Endothelial cell of umbilical vein (primary cell): Measurements from ENCODE around the gene CCDC30. TPM values are rescaled to one million over a fixed set of nuclear protein-coding genes. Genes with fewer than 3 reads are reported as not detected.

Source experiments
- BruUV-seq: library from RNA; stranded (reverse); fragments of 400-500 nt; replicated peaks from 2 replicates; lab custom pipeline; 2021; lab: Mats Ljungman, UMichigan
- CTCF ChIA-PET: fragments of 300-600, 350-600 bp; sonication (Branson Sonifier 250); formaldehyde crosslinking; loops from one replicate; lab custom pipeline; 2021; ENCODE audit warnings: antibody characterized with exemption, inconsistent platforms; lab: Charles Lee
- POLR2A ChIA-PET: fragments of 300-600, 350-600 bp; sonication (Branson Sonifier 250); formaldehyde crosslinking; loops from one replicate; lab custom pipeline; 2021; ENCODE audit warnings: antibody characterized with exemption, inconsistent platforms; lab: Charles Lee
- DNase-seq: peaks from one replicate; pipeline ENCODE4 v3.0.0-alpha.2; 2011; ENCODE audit warnings: low read depth, low spot score
- FAIRE-seq: peaks from 2 replicates; lab custom pipeline; 2011; peaks lifted over from hg19 to GRCh38; lab: Jason Lieb, UNC
- H2AFZ ChIP-seq: 2 replicates; pipeline ENCODE4 v1.6.0; 2012; ENCODE audit warnings: low read depth, low read length, control low read depth, inconsistent platforms
- H3K27ac ChIP-seq: 2 replicates; pipeline ENCODE4 v1.5.1; 2011; ENCODE audit warnings: low read depth, mild to moderate bottlenecking, control low read depth, low read length, moderate library complexity; ENCODE audit not compliant: insufficient read depth
- H3K27me3 ChIP-seq, 2 experiments: 2 replicates each; pipeline versions ENCODE4 v1.6.0 to v1.6.1; 2011; ENCODE audit warnings: low read length in 2 of 2, mixed read lengths in 1 of 2; ENCODE audit not compliant: control insufficient read depth in 2 of 2, insufficient read depth in 2 of 2
- H3K36me3 ChIP-seq, 2 experiments: 2 replicates in 1 of 2; 3 replicates in 1 of 2; pipeline ENCODE4 v1.5.1; 2011; ENCODE audit warnings: low read length in 2 of 2, mild to moderate bottlenecking in 1 of 2, moderate library complexity in 1 of 2; ENCODE audit not compliant: control insufficient read depth in 2 of 2, insufficient read depth in 2 of 2; ENCODE audit errors: extremely low read depth in 1 of 2
- H3K4me1 ChIP-seq: 3 replicates; pipeline ENCODE4 v1.5.1; 2011; ENCODE audit warnings: mild to moderate bottlenecking, low read length; ENCODE audit not compliant: control insufficient read depth, insufficient read depth; ENCODE audit errors: extremely low read depth
- H3K4me2 ChIP-seq: 2 replicates; pipeline ENCODE4 v1.6.1; 2011; ENCODE audit warnings: low read length, control low read depth, mixed read lengths; ENCODE audit not compliant: insufficient read depth
- H3K4me3 ChIP-seq, 3 experiments: fragments of 200-600 bp in 1 of 3; sonication (generic), shearing (Covaris generic) in 1 of 3; replicated peaks in 1 of 3; 2 replicates each; pipeline ENCODE4 v1.5.1; 2011 to 2016; ENCODE audit warnings: control low read depth in 3 of 3, low read length in 3 of 3, mild to moderate bottlenecking in 2 of 3, inconsistent platforms in 1 of 3, low read depth in 1 of 3, moderate library complexity in 1 of 3; ENCODE audit not compliant: insufficient read depth in 1 of 3
- H3K79me2 ChIP-seq: 2 replicates; pipeline ENCODE4 v1.6.0; 2012; ENCODE audit warnings: low read length, inconsistent platforms; ENCODE audit not compliant: control insufficient read depth, insufficient read depth
- H3K9ac ChIP-seq: replicated peaks from 2 replicates; pipeline ENCODE3; 2011; ENCODE audit warnings: low read length, control low read depth; ENCODE audit not compliant: insufficient read depth; ENCODE audit errors: extremely low read depth
- H3K9me1 ChIP-seq: replicated peaks from 3 replicates; pipeline ENCODE4 v1.6.0; 2011; ENCODE audit warnings: mild to moderate bottlenecking, low read length; ENCODE audit not compliant: control insufficient read depth, insufficient read depth; ENCODE audit errors: extremely low read depth
- H3K9me3 ChIP-seq: replicated peaks from 2 replicates; pipeline ENCODE4 v1.5.1; 2012; ENCODE audit warnings: low read length, inconsistent platforms; ENCODE audit not compliant: control insufficient read depth, insufficient read depth
- H4K20me1 ChIP-seq: replicated peaks from 2 replicates; pipeline ENCODE3; 2011; ENCODE audit warnings: mild to moderate bottlenecking, low read length; ENCODE audit not compliant: control insufficient read depth, insufficient read depth; ENCODE audit errors: extremely low read depth
- EZH2 ChIP-seq: IDR thresholded peaks from 2 replicates; pipeline ENCODE4 v1.6.1; 2012; ENCODE audit warnings: borderline replicate concordance, low read depth, mild to moderate bottlenecking, moderate library complexity, low read length, inconsistent platforms; ENCODE audit not compliant: severe bottlenecking
- FOS ChIP-seq: IDR thresholded peaks from 2 replicates; pipeline ENCODE4 v1.6.1; 2011; ENCODE audit warnings: mild to moderate bottlenecking, low read length, moderate library complexity, borderline replicate concordance; ENCODE audit not compliant: insufficient read depth
- GATA2 ChIP-seq: IDR thresholded peaks from 2 replicates; pipeline ENCODE4 v1.7.0; 2011; ENCODE audit warnings: low read depth, mild to moderate bottlenecking, moderate library complexity, mixed read lengths, low read length; ENCODE audit not compliant: insufficient read length, insufficient read depth
- JUN ChIP-seq: IDR thresholded peaks from 2 replicates; pipeline ENCODE4 v1.6.1; 2011; ENCODE audit warnings: borderline replicate concordance, low read depth; ENCODE audit not compliant: insufficient read length, insufficient read depth
- MYC ChIP-seq: IDR thresholded peaks from one replicate; pipeline ENCODE4 v1.6.1; 2011; ENCODE audit warnings: mild to moderate bottlenecking, low read depth, low read length
- POLR2A ChIP-seq: IDR thresholded peaks from 2 replicates; pipeline ENCODE4 v1.6.1; 2012; ENCODE audit warnings: low read depth, mild to moderate bottlenecking, control low read depth, low read length
- POLR2AphosphoS5 ChIP-seq: IDR thresholded peaks from 2 replicates; pipeline ENCODE4 v1.6.1; 2012; ENCODE audit warnings: low read depth, mild to moderate bottlenecking, control low read depth, low read length, moderate library complexity; ENCODE audit not compliant: insufficient read depth
- dilution Hi-C: fragments of 300-500 bp; cut with MboI; formaldehyde crosslinking; loops from one replicate; pipeline ENCODE4 v1.15.0; 2019; ENCODE audit warnings: low sequenced_read_pairs; ENCODE audit not compliant: extremely low pct_ligation_motif_present
- intact Hi-C: fragments of 100-400 bp; cut with micrococcal nuclease; formaldehyde crosslinking; loops from one replicate; pipeline ENCODE4 v1.10.0; 2022
- polyA plus RNA-seq, 4 experiments: library from polyadenylated mRNA; depleted of rRNA in 3 of 4; stranded (reverse) in 3 of 4; unstranded in 1 of 4; fragments of >200 nt; gene quantifications; 2 replicates each; pipeline versions ENCODE4 v1.2.1 to v1.2.3, GENCODE V29; 2011 to 2012; ENCODE audit warnings: missing spikeins in 1 of 4
- total RNA-seq: library from RNA; stranded (reverse); gene quantifications from 2 replicates; pipeline ENCODE4 v1.2.3, GENCODE V29; 2021
- TF ChIP-seq, protein P1 (sequence below), 2 donors: IDR thresholded peaks; 1 replicate in 1 of 2; 2 replicates in 1 of 2; pipeline ENCODE4 v1.5.1; 2011; ENCODE audit warnings: low read length in 2 of 2, mild to moderate bottlenecking in 2 of 2, moderate library complexity in 2 of 2, control low read depth in 1 of 2, inconsistent platforms in 1 of 2, low read depth in 1 of 2; ENCODE audit not compliant: insufficient read depth in 1 of 2; ENCODE audit errors: extremely low read depth in 1 of 2
- TF ChIP-seq, protein P2 (sequence below): IDR thresholded peaks from 2 replicates; pipeline ENCODE4 v1.6.1; 2011; ENCODE audit not compliant: insufficient read depth, insufficient read length

CCDC30 gene
- total and polyA plus RNA-seq, 2 donors (not counting 3 experiments of a cell fraction or from before 2014, with no cell fraction given), result 0.19 to 2.9 TPM

DNA sequence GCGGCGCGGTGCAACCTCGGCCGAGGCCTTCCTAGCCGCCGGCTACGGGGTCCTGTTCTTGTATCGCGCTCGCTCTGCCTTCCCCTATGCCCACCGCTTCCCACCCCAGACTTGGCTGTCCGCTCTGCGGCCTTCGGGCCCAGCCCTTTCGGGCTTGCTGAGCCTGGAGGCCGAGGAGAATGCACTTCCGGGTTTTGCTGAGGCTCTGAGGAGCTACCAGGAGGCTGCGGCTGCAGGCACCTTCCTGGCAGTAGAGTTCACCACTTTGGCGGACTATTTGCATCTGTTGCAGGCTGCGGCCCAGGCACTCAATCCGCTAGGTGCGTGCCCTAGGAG, 6.4 kb upstream of the CCDC30 start:
- Histone ChIP-seq H2AFZ (peak overlapping the region; percentile 94), H3K4me2 (peak overlapping the region; percentile 56), H3K4me3 (peak overlapping the region; percentile 29 to 62 (median 59)), H4K20me1 (no peaks in the 10 kb centered on the region), H3K27ac (peak overlapping the region; percentile 46), H3K79me2 (no peaks in the 10 kb centered on the region), H3K9me3 (no peaks in the 10 kb centered on the region), H3K27me3 (no peaks in the 10 kb centered on the region), H3K9ac (peak overlapping the region; percentile 76), H3K36me3 (no peaks in the 10 kb centered on the region), H3K4me1 (peaks cover 5% of the 10 kb centered on the region), H3K9me1 (no peaks in the 10 kb centered on the region)
- POLR2A ChIA-PET, result no interaction called here
- FAIRE-seq (peak; percentile 33), DNase-seq (peak; percentile 69)
- intact Hi-C loops, result loop anchor here (2.0 to 5.0 kb wide), 3 partner anchors 16 to 311 kb away; partner anchors contain the start of genes C1orf50 and P3H1
- CTCF ChIA-PET, result interaction anchor here (1.0 to 1.6 kb wide), 4 partner anchors 29 to 234 kb away, joined by 3 to 6 read pairs (median 4); no protein-coding TSS in a partner anchor
- TF ChIP-seq POLR2AphosphoS5 (peak; percentile 2), POLR2A (no peak)
- dilution Hi-C loops, result no loop called here
- TSS peak; percentile 42 for BruUV-seq

DNA sequence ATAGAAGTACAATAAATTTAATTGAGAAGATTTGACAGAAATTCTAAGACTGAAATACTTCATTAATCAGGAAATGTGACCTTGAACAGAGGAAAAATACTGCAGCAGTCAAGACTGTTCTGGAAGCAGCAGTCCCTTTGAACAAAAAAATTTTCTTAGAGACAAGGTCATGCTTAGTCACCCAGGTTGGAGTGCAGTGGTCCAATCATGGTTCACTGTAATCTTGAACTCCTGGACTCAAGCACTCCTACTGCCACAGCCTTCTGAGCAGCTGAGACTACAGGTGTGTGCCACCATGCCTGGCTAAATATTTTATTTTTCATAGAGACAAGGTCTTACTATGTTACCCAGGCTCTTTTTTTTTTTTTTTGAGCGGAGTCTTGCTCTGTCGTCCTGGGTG, 1.9 kb upstream of the CCDC30 start:
- H3K27ac ChIP-seq, result no peak overlapping the region
- H2AFZ ChIP-seq, result no peak overlapping the region
- no peak overlapping the region for H3K4me2 ChIP-seq
- no peaks in the 10 kb centered on the region for H3K9me3 ChIP-seq
- DNase-seq (no peak), FAIRE-seq (no peak)
- peaks cover 12% of the 10 kb centered on the region for H3K4me1 ChIP-seq
- no peak overlapping the region for H3K9ac ChIP-seq
- BruUV-seq, result no TSS peak
- no peaks in the 10 kb centered on the region for H3K36me3 ChIP-seq
- H4K20me1 ChIP-seq, result no peaks in the 10 kb centered on the region
- intact Hi-C loops, result no loop called here
- dilution Hi-C loops, result no loop called here
- CTCF ChIA-PET, result no interaction called here
- TF ChIP-seq FOS, result no peak
- TF ChIP-seq GATA2, result no peak
- no peak for TF ChIP-seq EZH2
- TF ChIP-seq POLR2A, result no peak
- TF ChIP-seq, protein P1, sequence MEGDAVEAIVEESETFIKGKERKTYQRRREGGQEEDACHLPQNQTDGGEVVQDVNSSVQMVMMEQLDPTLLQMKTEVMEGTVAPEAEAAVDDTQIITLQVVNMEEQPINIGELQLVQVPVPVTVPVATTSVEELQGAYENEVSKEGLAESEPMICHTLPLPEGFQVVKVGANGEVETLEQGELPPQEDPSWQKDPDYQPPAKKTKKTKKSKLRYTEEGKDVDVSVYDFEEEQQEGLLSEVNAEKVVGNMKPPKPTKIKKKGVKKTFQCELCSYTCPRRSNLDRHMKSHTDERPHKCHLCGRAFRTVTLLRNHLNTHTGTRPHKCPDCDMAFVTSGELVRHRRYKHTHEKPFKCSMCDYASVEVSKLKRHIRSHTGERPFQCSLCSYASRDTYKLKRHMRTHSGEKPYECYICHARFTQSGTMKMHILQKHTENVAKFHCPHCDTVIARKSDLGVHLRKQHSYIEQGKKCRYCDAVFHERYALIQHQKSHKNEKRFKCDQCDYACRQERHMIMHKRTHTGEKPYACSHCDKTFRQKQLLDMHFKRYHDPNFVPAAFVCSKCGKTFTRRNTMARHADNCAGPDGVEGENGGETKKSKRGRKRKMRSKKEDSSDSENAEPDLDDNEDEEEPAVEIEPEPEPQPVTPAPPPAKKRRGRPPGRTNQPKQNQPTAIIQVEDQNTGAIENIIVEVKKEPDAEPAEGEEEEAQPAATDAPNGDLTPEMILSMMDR (IDR thresholded peaks at IDR 0.05; ENCODE audit: extremely low read depth in 1 of 2, insufficient read depth in 1 of 2, low read depth in 1 of 2, low read length in 2 of 2), result no peak
- no peak for TF ChIP-seq POLR2AphosphoS5
- no peak for TF ChIP-seq MYC
- TF ChIP-seq JUN, result no peak
- TF ChIP-seq, protein P2, sequence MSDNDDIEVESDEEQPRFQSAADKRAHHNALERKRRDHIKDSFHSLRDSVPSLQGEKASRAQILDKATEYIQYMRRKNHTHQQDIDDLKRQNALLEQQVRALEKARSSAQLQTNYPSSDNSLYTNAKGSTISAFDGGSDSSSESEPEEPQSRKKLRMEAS, result no peak
- no peaks in the 10 kb centered on the region for H3K27me3 ChIP-seq
- POLR2A ChIA-PET, result no interaction called here
- no peaks in the 10 kb centered on the region for H3K9me1 ChIP-seq
- no peak overlapping the region for H3K4me3 ChIP-seq
- no peaks in the 10 kb centered on the region for H3K79me2 ChIP-seq
